Heart right ventricle (tissue), 16 donors: ENCODE data around the gene ST8SIA6. TPM values are rescaled to one million over a fixed set of nuclear protein-coding genes. Genes with fewer than 3 reads are reported as not detected.
A peak's percentile ranks its signal among the peaks of the same experiment; 100 is the strongest.

ENCODE experiments used
- ATAC-seq, 8 donors: fragments of 200-7000 bp; cut with Tn5 transposase; one replicate each; pipeline ENCODE4 v1.9.1; 2020; ENCODE audit warnings: mild to moderate bottlenecking in 8 of 8, moderate library complexity in 8 of 8, moderate number of reproducible peaks in 1 of 8
- DNase-seq, 2 donors: peaks; one replicate each; pipeline ENCODE4 v3.0.0-alpha.2; 2020
- H3K27ac ChIP-seq, 10 donors: fragments of 200-600 bp; sonication (generic) in 2 of 10; one replicate each; pipeline versions ENCODE4 v1.5.0 to v1.8.0; 2020 to 2022; ENCODE audit warnings: mild to moderate bottlenecking in 3 of 10
- H3K27me3 ChIP-seq, 7 donors: fragments of 200-600 bp; one replicate each; pipeline ENCODE4 v1.8.0; 2021 to 2022; ENCODE audit warnings: mild to moderate bottlenecking in 2 of 7
- H3K36me3 ChIP-seq, 9 donors: fragments of 200-600 bp; sonication (generic) in 1 of 9; one replicate each; pipeline versions ENCODE4 v1.5.0 to v1.8.0; 2020 to 2022; ENCODE audit warnings: mild to moderate bottlenecking in 2 of 9
- H3K4me1 ChIP-seq, 9 donors: fragments of 200-600 bp; sonication (generic) in 1 of 9; one replicate each; pipeline versions ENCODE4 v1.5.0 to v1.8.0; 2020 to 2022; ENCODE audit warnings: mild to moderate bottlenecking in 4 of 9
- H3K4me3 ChIP-seq, 10 donors: fragments of 200-600 bp; sonication (generic) in 2 of 10; one replicate each; pipeline versions ENCODE4 v1.5.0 to v1.8.0; 2020 to 2022; ENCODE audit warnings: mild to moderate bottlenecking in 7 of 10, moderate library complexity in 2 of 10
- H3K9me3 ChIP-seq, 11 donors: fragments of 200-600 bp in 10 of 11; sonication (generic) in 2 of 11; one replicate each; pipeline versions ENCODE4 v1.5.0 to v1.8.0; 2013 to 2022; ENCODE audit warnings: mild to moderate bottlenecking in 2 of 11, control low read depth in 1 of 11, moderate library complexity in 1 of 11
- CTCF ChIP-seq, 9 donors: fragments of 200-600 bp; sonication (generic) in 2 of 9; IDR thresholded peaks; one replicate each; pipeline versions ENCODE4 v1.5.0 to v1.8.0; 2021 to 2022; ENCODE audit warnings: antibody characterized with exemption in 9 of 9, mild to moderate bottlenecking in 5 of 9, moderate library complexity in 1 of 9
- WGBS, 2 donors: extraction: QIAGEN DNeasy Blood & Tissue Kit; methylation state at CpG; one replicate each; pipeline ENCODE4 v1.1.7; 2013; ENCODE audit warnings: inconsistent platforms in 1 of 2; 5-methylcytosine and 5-hydroxymethylcytosine counted together
- intact Hi-C, 10 donors: fragments of 100-400 bp; cut with DNase I; formaldehyde crosslinking; loops; one replicate each; pipeline versions ENCODE4 v1.11.1 to v1.14.2; 2022
- polyA plus RNA-seq, 2 donors: library from polyadenylated mRNA; stranded (reverse); fragments of 200-250 nt; gene quantifications; one replicate each; pipeline ENCODE4 v1.2.3, GENCODE V29; 2013
- total RNA-seq, 10 donors: library from RNA; stranded (reverse); fragmentation: NEBNext Ultra II Directional in 3 of 10; extraction: Animal tissue kit (Norgen Biotek cat#: 25700) in 3 of 10; gene quantifications; one replicate each; pipeline versions ENCODE4 v1.2.1 to v1.2.4, GENCODE V29; 2021 to 2023
- donor health status: Arrhythmogenic right ventricular cardiomyopathy.
- donor health status: ischemic (EF 13 %, LVEDD 7.1; RV severe dilation, severe dysfunction).
- donor health status: healthy with polysubstance abuse.
- donor health status: DM: no; HTN: yes; CAD: no.
- donor health status: DM: no; HTN: no; CAD: no.
- donor health status: ischemic (EF 25% LVEDD 6.9; RV normal size, moderate dysfunction).
- donor health status: ischemic (EF 25% LVEDD 5.7; RV mildly dilated, moderate dysfunction).
- donor health status: healthy.
- donor health status: DM: yes; HTN: yes; CAD: no.
- donor health status: Ischemic cardiomyopathy.
- donor health status: ischemic (EF 35%, LVEDD 5.7; RV mildly dilated, moderate dysfunction).
- donor health status: nonischemic (EF 11% LVEDD 7.7; RV severe dilation, severe dysfunction).
- donor health status: DM: yes; HTN: yes; CAD: no.
- donor health status: PGD.
- donor health status: ischemic (EF 29% LVEDD 5.4; RV normal size, mild dysfunction).
- donor health status: nonischemic (EF 23%, LVEDD 6.1; RV moderate dilation, normal function).

Gene ST8SIA6
- total and polyA plus RNA-seq, 12 donors: 1.8 to 12.8 (median 8.1) TPM

- no peak overlapping the region for H3K4me3 ChIP-seq
- peaks cover 0 to 3% (median 0%) of the 10 kb centered on the region in 11 donors for H3K9me3 ChIP-seq
- no peaks in the 10 kb centered on the region for H3K27me3 ChIP-seq
- 90% methylated on average over 2 of the region's 2 CpGs for whole genome bisulfite sequencing, 2 donors
- H3K36me3 ChIP-seq: no peaks in the 10 kb centered on the region
- no peak for TF ChIP-seq CTCF (IDR thresholded peaks at IDR 0.05)
- DNase-seq: no peak
- no peak for ATAC-seq
- intact Hi-C loops: no loop called here
- no peak overlapping the region for H3K27ac ChIP-seq
- peaks cover 0 to 22% (median 7%) of the 10 kb centered on the region in 9 donors for H3K4me1 ChIP-seq
These were observed 101.8 kb downstream of the ST8SIA6 start for GRCh38 chr10:17352583-17352982.

GRCh38 chr10:17351506-17351905 is 102.9 kb downstream of the ST8SIA6 start:
- WGBS, 2 donors: 70 to 84% methylated on average over 1 of the region's 1 CpG
- Histone ChIP-seq H3K27me3 (no peaks in the 10 kb centered on the region), H3K36me3 (no peaks in the 10 kb centered on the region), H3K4me3 (no peak overlapping the region), H3K4me1 (peaks cover 0 to 23% (median 7%) of the 10 kb centered on the region in 9 donors), H3K27ac (no peak overlapping the region), H3K9me3 (peaks cover 0 to 3% (median 0%) of the 10 kb centered on the region in 11 donors)
- ATAC-seq: no peak
- intact Hi-C loops: no loop called here
- no peak for TF ChIP-seq CTCF (IDR thresholded peaks at IDR 0.05)
- DNase-seq: no peak

GRCh38 chr10:17349717-17350116 is 104.7 kb downstream of the ST8SIA6 start:
- no peak for TF ChIP-seq CTCF (IDR thresholded peaks at IDR 0.05)
- intact Hi-C loops: loop anchor here in 1 of 10 donors (10.0 kb wide), 1 partner anchor 75 kb away; no protein-coding TSS in a partner anchor
- no peak for ATAC-seq
- Histone ChIP-seq H3K36me3 (no peaks in the 10 kb centered on the region), H3K27me3 (no peaks in the 10 kb centered on the region), H3K4me1 (peaks cover 0 to 23% (median 7%) of the 10 kb centered on the region in 9 donors), H3K4me3 (no peak overlapping the region), H3K9me3 (peaks cover 0 to 3% (median 0%) of the 10 kb centered on the region in 11 donors), H3K27ac (no peak overlapping the region)
- no peak for DNase-seq
- 76% methylated on average over 1 of the region's 1 CpG for WGBS, 2 donors

GRCh38 chr10:17348501-17349349 is 105.7 kb downstream of the ST8SIA6 start:
- WGBS, 2 donors: 24 to 31% methylated on average over 21 of the region's 21 CpGs
- H3K9me3 ChIP-seq: peaks cover 0 to 3% (median 0%) of the 10 kb centered on the region in 11 donors
- peak overlapping the region in 9 of 10 donors; percentile 3 to 80 (median 49) for H3K27ac ChIP-seq
- no peak for TF ChIP-seq CTCF (IDR thresholded peaks at IDR 0.05)
- intact Hi-C loops: loop anchor here in 1 of 10 donors (10.0 kb wide), 1 partner anchor 76 kb away; no protein-coding TSS in a partner anchor
- peak; percentile 68 to 73 for DNase-seq
- H3K4me1 ChIP-seq: peaks cover 0 to 23% (median 7%) of the 10 kb centered on the region in 9 donors
- no peaks in the 10 kb centered on the region for H3K27me3 ChIP-seq
- peak overlapping the region in 8 of 10 donors; percentile 4 to 39 (median 29) for H3K4me3 ChIP-seq
- H3K36me3 ChIP-seq: no peaks in the 10 kb centered on the region
- peak; percentile 75 to 98 (median 94) for ATAC-seq
